Islet precursor cell (in vitro differentiated cells): ENCODE data around the gene MINAR1.

Source experiments
- DNase-seq: peaks from one replicate; pipeline ENCODE4 v3.0.0-alpha.2; 2018

The MINAR1 gene

DNA sequence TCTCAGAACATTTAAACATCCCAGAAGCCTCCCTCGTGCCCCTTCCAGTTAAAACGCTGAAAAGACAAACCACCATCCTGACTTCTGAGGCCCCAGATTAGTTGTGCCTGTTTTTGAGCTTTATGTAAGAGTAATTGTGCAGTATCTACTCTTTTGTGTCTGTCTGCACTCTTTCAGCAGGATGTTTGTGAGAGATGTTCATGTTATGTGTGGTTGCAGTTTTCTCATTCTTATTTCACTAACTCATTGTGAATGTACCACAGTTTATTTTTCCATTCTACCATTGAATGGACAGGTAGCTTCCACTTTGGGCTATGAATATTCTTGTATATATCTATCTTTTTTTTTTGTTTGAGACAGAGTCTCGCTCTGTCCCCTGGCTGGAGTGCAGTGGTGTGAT is 40.3 kb downstream of the MINAR1 start:
- DNase-seq, result peak; percentile 1

DNA sequence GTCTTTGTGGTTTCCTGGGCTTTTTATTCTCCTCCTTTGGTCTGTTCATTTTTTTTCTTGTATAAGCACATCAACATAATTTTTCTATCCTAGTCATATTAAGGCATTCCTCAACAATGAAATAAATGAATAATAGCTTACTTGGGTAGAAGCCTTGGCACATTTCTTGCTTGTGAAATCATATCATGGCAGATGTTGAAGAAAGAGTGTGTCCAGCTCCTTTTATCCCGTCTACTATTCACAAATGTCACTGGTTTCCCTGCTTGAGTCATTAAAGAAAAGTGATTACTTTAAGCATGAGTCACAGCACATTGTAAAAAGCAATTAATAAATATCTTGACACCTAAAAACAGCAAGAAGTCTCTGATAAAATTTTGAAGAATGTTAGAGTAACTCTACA is 42.1 kb downstream of the MINAR1 start:
- no peak for DNase-seq

DNA sequence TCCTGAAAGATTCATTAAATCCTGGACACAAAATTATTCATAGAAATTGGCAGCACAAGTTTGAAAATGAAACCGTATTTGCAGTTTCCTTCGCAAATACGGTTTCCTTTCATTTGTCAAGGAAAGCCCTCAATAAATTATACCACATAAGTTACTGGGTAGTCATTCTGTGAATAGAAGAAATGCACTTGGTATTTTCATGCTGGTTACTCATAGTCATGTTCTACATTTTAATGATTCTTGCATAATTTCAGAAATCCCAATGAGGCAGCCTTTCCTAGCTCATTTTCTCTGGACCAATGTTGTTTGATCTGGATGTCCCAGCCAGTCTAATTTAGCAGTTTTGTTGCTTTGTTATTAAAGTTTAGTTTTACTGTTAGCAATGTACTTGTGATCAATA is 43.2 kb downstream of the MINAR1 start:
- DNase-seq, result no peak

DNA sequence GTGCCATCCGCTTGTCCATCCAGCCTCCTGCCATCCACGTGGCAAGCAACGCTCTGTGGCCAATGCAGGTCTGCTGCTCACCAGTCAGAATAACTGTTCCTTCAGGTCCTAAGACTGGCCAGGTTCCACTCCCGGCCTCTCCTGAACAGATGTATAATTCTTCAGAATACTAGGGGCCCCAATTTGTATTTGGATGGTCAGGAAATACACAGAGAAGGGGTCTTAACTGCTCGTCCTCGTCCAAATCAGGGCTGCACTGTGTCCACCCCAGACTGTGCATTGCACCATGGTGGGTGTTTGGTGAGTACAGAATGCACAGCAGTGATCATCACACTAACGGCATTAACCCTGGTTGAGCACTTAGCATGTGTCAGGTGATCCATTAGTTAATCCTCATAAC is 46.0 kb downstream of the MINAR1 start:
- DNase-seq, result no peak

DNA sequence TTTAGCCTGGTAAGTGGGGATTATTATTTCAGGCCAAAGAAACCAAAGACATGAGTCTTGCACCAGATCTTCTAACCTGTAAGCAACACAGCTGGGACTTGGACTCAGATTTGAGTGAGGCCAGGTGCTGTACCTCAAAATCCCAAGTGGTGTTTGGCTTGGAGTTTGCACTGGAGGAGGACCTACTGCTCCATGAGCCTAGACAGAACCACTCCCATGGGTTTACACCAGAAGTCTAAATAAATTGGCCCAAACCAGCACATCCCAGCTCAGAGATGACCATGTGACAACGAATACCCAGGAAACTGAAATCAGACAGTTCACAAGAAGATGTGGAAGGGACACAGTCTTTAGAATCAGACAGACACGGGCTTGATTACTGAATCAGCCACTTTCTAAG is 47.5 kb downstream of the MINAR1 start:
- no peak for DNase-seq

DNA sequence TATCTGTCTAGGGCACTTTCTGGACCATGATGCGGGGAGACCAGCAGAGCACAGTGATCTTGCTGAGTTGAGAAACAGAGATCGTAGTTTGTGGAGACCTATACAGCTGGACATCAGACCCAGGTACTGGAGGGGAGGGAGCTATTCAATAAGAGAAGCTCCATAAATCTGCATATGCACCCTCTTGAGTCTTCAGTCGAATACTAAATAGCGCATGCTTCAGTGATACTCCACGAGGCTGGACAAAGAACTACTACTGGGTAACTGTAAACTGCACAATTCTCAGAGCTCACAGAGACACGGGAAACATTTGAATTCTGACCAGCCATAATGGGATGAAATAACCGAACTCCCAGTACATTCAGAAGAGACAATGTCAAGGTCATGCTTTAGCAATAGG is 49.7 kb downstream of the MINAR1 start:
- DNase-seq, result no peak
